OCI-M1 (cell line): ENCODE results near the gene ACVR1.

Experiments used
- DNase-seq: peaks from one replicate; lab custom pipeline; 2025; lab: John Stamatoyannopoulos, UW

ACVR1 gene

GRCh38 chr2:157876066-157876785, at the start of gene ACVR1:
TSS of gene ACVR1 (minus strand) at chr2:157876330. CDS start at chr2:157799493, 76,837 bp downstream.
- peak; percentile 96 for DNase-seq

GRCh38 chr2:157925071-157925470, 48.9 kb upstream of the ACVR1 start:
- DNase-seq = no peak

- DNase-seq = peak; percentile 36
These were observed 47.6 kb upstream of the ACVR1 start for GRCh38 chr2:157923598-157924217.

GRCh38 chr2:157922815-157923214, 46.7 kb upstream of the ACVR1 start:
- no peak for DNase-seq

GRCh38 chr2:157922336-157922735, 46.2 kb upstream of the ACVR1 start:
- no peak for DNase-seq

- DNase-seq = no peak
These were observed 44.6 kb upstream of the ACVR1 start for GRCh38 chr2:157920736-157921135.

GRCh38 chr2:157919181-157919580, 43.1 kb upstream of the ACVR1 start:
- no peak for DNase-seq

GRCh38 chr2:157918319-157918718, 42.2 kb upstream of the ACVR1 start:
- no peak for DNase-seq

GRCh38 chr2:157911750-157912149, 35.6 kb upstream of the ACVR1 start:
- peak; percentile 49 for DNase-seq

GRCh38 chr2:157911246-157911645, 35.1 kb upstream of the ACVR1 start:
- DNase-seq = peak; percentile 49

GRCh38 chr2:157905092-157905491, 29.0 kb upstream of the ACVR1 start:
- DNase-seq = peak; percentile 19

GRCh38 chr2:157903626-157904025, 27.5 kb upstream of the ACVR1 start:
- no peak for DNase-seq

GRCh38 chr2:157903151-157903550, 27.0 kb upstream of the ACVR1 start:
- DNase-seq = no peak

- DNase-seq = peak; percentile 48
These were observed 26.6 kb upstream of the ACVR1 start for GRCh38 chr2:157902692-157903091.

- DNase-seq = peak; percentile 69
These were observed 25.2 kb upstream of the ACVR1 start for GRCh38 chr2:157901325-157901724.

- DNase-seq = no peak
These were observed 24.6 kb upstream of the ACVR1 start for GRCh38 chr2:157900684-157901083.

GRCh38 chr2:157900203-157900602, 24.1 kb upstream of the ACVR1 start:
- DNase-seq = peak; percentile 26

GRCh38 chr2:157899125-157899839, 23.2 kb upstream of the ACVR1 start:
- peak; percentile 94 for DNase-seq

- peak; percentile 86 for DNase-seq
These were observed 22.5 kb upstream of the ACVR1 start for GRCh38 chr2:157898591-157898996.

GRCh38 chr2:157897106-157897971, 21.2 kb upstream of the ACVR1 start:
- DNase-seq = peak; percentile 84

GRCh38 chr2:157895531-157895930, 19.4 kb upstream of the ACVR1 start:
- DNase-seq = no peak
